ENCODE data around the gene FOXD1.

The FOXD1 gene

DNA sequence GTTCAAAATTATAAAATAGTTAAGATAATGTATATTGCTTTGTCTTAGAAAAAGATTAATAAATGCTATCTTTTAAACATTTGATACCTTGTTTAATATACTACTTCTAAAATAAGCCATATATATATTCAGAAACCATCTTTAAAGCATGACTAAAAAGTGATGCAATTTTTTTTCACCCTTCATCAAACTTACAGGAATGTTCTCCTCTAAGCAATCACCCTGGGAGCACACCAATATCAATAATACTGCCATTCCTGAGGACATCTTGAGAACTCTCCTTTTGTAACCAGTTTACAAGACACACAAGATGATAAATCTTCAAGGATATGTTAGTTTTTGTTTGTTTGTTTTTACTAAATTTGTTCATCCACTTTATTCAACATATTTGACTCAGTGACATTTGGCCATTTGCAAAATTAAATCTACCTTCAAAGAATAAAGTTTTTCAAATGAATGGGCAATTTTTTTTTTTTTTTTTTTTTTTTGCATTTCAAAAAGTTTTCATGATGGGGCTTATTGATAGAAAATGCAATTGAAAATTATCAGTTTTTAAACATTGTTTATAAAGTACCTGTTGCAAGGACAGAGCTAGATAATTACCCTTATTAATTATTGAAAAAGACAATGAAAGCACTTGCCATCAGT lies 17.2 kb downstream of the FOXD1 start:
- Histone ChIP-seq H3K27me3 (ENCODE audit: insufficient read depth, low read depth, severe bottlenecking) (no peaks in the 10 kb centered on the region), H3K36me3 (no peaks in the 10 kb centered on the region), H3K27ac (no peak overlapping the region), H3K4me3 (ENCODE audit: low read depth, low read length) (no peak overlapping the region), H3K9me3 (ENCODE audit: severe bottlenecking) (no peaks in the 10 kb centered on the region)
- DNase-seq, result no peak
- TF ChIP-seq, protein P1, sequence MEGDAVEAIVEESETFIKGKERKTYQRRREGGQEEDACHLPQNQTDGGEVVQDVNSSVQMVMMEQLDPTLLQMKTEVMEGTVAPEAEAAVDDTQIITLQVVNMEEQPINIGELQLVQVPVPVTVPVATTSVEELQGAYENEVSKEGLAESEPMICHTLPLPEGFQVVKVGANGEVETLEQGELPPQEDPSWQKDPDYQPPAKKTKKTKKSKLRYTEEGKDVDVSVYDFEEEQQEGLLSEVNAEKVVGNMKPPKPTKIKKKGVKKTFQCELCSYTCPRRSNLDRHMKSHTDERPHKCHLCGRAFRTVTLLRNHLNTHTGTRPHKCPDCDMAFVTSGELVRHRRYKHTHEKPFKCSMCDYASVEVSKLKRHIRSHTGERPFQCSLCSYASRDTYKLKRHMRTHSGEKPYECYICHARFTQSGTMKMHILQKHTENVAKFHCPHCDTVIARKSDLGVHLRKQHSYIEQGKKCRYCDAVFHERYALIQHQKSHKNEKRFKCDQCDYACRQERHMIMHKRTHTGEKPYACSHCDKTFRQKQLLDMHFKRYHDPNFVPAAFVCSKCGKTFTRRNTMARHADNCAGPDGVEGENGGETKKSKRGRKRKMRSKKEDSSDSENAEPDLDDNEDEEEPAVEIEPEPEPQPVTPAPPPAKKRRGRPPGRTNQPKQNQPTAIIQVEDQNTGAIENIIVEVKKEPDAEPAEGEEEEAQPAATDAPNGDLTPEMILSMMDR (IDR thresholded peaks at IDR 0.05; ENCODE audit: low read depth, low read length), result no peak

DNA sequence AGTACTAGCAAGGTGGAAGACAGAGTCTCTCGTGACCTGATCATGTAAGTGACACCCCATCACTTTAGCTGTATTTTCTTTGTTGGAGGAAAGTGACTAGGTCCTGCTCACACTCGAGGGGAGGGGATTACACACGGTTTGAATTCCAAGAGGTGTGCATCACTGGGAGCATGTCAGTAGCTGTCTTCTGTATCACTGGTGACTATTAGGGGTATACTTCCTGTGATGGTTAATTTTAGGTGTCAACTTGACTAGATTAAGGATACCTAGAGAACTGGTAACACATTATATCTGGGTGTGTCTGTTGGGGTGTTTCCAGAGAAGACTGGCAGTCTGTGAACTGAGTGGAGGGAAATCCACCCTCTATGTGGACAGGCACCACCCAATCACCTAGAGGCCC lies 22.5 kb downstream of the FOXD1 start:
- DNase-seq, result no peak
- H3K27ac ChIP-seq, result no peak overlapping the region
- TF ChIP-seq, protein P1 (IDR thresholded peaks at IDR 0.05; ENCODE audit: low read depth, low read length), result no peak
- no peak overlapping the region for H3K4me3 ChIP-seq (ENCODE audit: low read depth, low read length)
- no peaks in the 10 kb centered on the region for H3K9me3 ChIP-seq (ENCODE audit: severe bottlenecking)
- no peaks in the 10 kb centered on the region for H3K36me3 ChIP-seq
- no peaks in the 10 kb centered on the region for H3K27me3 ChIP-seq (ENCODE audit: insufficient read depth, low read depth, severe bottlenecking)

DNA sequence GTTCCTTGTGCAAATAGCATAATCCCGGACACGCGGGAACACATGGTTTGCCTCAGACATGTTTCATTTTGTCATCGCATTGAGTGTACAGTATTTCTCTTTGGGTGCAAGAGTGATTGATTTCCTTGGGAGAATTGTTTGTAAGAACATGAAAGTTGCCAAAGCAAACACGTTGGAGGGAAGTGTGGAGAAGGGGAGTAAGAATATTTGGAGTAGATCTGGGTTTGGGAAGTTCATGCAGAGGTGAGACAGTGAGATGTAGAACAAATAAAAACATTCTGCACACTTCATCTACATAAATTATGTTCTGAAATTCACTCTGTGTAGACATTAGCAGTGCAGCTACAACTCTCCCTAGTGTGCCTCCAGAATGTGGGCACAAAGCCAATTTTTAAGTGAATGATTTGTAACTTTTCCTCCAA lies 24.0 kb downstream of the FOXD1 start:
- TF ChIP-seq, protein P1 (IDR thresholded peaks at IDR 0.05; ENCODE audit: low read depth, low read length), result no peak
- Histone ChIP-seq H3K27ac (no peak overlapping the region), H3K4me3 (ENCODE audit: low read depth, low read length) (no peak overlapping the region), H3K27me3 (ENCODE audit: insufficient read depth, low read depth, severe bottlenecking) (no peaks in the 10 kb centered on the region), H3K36me3 (no peaks in the 10 kb centered on the region), H3K9me3 (ENCODE audit: severe bottlenecking) (no peaks in the 10 kb centered on the region)
- no peak for DNase-seq

DNA sequence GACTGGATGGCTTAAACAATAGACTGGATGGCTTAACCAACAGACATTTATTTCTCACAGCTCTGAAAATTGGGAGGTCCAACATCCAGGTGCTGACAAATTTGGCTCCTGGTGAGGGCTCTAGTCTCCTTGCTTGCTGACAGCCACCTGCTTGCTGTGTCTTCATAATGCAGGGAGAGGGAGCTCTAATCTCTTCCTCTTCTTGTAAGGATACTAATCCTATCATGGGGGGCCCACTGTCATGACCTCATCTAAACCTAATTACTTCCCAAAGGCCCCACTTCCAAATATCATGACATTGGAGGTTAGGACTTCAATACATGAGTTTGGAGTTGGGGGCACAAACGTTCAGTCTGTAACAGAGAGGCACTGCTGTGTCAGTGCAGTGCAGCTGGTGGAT lies 26.4 kb downstream of the FOXD1 start:
- H3K36me3 ChIP-seq, result no peaks in the 10 kb centered on the region
- no peaks in the 10 kb centered on the region for H3K27me3 ChIP-seq (ENCODE audit: insufficient read depth, low read depth, severe bottlenecking)
- no peak for DNase-seq
- no peak overlapping the region for H3K4me3 ChIP-seq (ENCODE audit: low read depth, low read length)
- no peaks in the 10 kb centered on the region for H3K9me3 ChIP-seq (ENCODE audit: severe bottlenecking)
- H3K27ac ChIP-seq, result no peak overlapping the region
- TF ChIP-seq, protein P1 (IDR thresholded peaks at IDR 0.05; ENCODE audit: low read depth, low read length), result peak; percentile 49

DNA sequence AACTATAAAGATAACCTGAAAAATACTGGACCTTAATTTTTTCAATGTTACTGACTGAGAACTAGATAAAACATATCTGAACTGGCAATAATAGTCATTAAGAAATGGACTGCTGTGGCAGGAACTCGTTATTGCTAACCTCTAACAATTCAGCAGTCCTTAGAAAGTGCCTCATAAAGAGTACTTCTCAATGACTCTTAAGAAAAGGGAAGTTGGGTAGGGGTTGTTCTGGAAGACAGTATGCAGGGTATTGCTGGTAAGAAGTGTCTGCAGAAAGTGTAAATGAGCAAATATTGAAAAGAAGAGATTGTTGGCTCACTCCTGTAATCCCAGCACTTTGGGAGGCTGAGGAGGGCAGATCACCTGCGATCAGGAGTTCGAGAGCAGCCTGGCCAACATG lies 27.9 kb downstream of the FOXD1 start:
- TF ChIP-seq, protein P1 (IDR thresholded peaks at IDR 0.05; ENCODE audit: low read depth, low read length), result no peak
- no peaks in the 10 kb centered on the region for H3K9me3 ChIP-seq (ENCODE audit: severe bottlenecking)
- no peaks in the 10 kb centered on the region for H3K27me3 ChIP-seq (ENCODE audit: insufficient read depth, low read depth, severe bottlenecking)
- no peak for DNase-seq
- no peak overlapping the region for H3K4me3 ChIP-seq (ENCODE audit: low read depth, low read length)
- H3K36me3 ChIP-seq, result no peaks in the 10 kb centered on the region
- no peak overlapping the region for H3K27ac ChIP-seq
